ENCODE measurements around the gene TMPRSS6. TPM values are rescaled to one million over a fixed set of nuclear protein-coding genes. Genes with fewer than 3 reads are reported as not detected.

TMPRSS6 gene
- total RNA-seq, 1 experiment from 2014 or later, result not detected

DNA sequence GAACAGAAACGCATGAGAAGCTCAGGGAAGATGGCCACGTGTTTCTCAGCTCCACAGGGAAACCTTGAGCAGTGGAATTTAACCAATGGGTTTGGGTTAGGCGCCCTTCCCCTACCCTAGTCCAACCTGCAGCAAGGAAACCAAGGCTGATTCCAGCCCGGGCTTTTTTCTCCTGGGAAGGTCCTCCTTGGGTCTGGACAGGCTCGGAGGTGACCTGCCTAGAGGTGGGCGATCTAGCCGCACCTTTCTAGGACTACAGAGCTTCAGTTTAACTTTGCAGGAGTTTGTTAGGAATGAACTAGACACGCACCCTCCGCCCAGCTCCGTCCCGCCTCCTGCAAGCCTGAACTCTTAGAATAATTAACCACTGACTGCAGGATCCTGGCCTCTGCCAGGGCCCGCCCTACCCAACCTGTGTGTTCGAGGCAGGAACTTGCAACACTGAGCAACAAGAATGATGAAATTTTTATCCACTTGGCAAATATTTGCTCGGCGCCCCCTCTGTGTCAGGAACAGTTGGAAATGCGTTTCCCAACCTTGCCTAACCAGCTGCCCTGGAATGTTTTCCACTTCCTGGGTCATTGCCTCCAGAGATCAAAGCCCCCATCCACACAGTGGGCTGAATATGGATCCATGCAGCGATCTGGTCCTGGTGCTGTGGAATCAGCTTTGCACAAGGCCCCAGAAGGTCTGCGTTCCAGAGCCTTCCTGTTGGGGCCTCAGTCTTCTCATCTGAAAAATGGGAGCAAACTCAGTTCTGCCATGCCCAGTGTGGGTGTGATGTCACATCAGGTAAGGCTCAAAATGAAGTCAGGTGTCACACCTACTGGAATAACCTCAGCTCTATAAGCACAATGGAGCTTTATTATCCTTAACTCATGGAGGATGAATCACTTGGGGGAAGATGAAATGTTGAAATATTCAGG, 76.7 kb downstream of the TMPRSS6 start:
- DNase-seq (ENCODE audit: extremely low read depth, low read depth), result peak; percentile 59

DNA sequence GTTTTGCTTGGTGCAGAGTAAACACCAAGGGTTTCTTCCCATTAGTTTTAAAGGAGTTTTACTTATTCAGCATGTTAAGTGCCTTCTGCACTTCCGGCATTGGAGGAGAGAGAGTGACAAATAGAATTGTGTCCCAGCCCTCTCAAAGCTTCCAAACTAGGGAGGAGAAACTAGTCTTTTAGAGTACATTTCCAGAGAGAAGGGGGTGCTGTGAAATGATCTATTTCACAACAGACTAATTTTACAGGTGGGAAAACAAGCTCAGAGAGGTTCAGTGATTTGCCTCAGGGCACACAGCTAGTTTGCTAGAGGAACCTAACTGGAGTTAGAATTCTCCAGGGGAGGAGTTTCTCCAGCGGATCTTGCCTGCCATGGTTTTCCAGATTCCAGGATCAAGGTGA, 77.4 kb downstream of the TMPRSS6 start:
- DNase-seq (ENCODE audit: extremely low read depth, low read depth), result no peak

DNA sequence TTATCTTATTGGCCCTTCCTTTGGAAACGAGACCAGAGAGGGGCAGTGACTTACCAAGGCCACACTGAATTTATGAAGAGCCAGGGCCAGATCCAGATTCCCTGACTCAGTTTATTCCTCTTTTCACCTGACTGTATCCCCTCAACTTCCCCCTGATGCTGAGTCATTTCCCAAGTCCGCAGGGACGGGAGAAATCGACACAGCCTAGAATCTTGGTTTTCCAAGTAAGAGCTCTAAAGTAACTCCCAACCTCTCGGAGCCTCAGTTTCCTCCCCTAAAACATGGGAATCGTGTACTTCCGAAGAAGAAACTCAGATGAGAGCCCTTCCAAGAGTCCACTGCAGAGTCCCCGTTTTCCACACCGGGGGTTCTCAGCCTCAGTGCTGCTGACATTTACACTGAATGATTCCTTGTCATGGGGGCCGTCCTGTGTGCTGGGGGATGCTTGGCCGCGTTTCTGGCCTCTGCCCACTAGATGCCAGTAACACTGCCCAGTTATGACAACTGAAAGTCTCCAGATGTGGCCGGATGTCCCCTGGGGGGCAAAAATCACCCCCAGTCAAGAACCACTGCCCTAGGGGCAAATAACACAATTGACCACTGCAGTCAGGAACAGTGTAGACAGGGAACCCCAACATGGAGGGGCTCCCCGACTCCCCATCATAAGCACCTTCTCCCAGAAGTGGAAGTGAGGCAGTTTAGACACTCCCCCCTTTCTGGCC, 78.8 kb downstream of the TMPRSS6 start:
- no peak for DNase-seq (ENCODE audit: extremely low read depth, low read depth)

DNA sequence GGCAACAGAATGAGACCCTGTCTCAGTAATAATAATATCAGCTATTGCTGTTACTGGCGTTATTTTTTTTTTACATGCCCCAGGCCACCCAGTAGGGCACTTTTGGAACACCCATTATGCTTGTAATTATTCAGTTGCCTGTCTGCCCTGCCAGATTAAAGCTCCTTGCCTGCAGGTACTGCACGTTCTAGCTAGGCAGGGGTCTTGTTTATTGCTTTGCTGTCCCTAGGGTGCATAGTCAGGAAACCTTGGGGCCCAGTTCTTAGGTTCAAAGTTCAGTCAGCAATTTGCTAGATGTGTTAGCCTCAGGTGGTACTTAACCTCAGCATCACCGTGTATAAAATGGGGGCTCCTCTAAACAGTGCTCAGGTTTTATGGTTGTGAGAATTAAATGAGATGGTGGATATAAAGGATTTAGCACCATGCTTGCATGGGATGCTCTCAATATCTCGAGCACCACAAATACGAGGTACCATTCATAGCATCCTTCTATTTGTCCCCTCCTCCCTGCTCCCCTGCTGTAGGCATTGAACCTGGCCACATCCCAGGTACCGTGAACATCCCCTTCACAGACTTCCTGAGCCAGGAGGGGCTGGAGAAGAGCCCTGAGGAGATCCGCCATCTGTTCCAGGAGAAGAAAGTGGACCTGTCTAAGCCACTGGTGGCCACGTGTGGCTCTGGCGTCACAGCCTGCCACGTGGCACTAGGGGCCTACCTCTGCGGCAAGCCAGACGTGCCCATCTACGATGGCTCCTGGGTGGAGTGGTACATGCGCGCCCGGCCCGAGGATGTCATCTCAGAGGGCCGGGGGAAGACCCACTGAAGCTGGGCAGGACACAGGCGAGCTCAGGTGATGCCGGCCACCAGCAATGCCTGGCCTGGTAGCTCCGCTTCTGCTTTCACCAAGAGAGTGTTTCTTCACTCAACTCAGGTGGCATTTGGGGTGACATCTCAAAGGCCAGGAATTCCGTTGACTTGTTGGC, 80.5 kb downstream of the TMPRSS6 start:
- no peak for DNase-seq (ENCODE audit: extremely low read depth, low read depth)

DNA sequence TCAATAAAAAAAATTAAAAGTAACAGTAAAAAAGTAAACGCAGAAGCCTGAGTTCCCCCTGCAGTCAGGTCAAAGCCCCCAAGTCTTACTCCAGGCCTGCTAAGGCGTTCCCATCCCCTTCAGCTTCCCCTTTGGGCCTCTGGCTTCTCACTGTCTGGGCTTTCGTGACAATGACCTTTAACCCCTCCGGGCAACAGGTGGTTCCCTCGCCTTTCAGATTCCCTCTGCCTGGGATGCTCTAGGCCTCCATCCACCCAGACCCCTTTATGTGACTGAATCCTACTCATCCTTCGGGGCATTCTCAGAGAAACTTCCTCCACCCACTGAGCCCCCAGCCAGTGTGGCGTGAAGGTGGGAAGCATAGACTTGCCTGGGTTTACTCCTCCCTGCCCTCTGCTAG, 82.0 kb downstream of the TMPRSS6 start:
- DNase-seq (ENCODE audit: extremely low read depth, low read depth), result no peak

DNA sequence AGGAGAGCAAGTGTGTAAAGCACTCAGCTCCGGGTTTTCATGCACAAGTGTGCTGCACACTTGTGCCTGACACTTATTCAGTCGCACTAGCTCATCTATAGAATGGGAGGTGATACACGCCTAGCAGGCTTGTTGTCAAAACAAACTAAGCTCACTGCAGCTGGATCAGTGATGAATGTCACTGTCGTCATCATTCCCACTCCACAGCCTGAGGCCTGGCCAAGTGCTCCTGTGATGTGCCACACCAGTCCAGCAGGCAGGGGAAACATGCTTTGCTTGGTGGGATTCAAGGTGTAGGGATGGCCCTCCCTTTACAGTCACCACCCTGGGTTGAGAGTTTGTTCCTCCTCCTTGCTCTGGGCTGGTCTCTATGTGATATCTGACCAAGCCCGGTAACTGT, 83.2 kb downstream of the TMPRSS6 start:
- DNase-seq (ENCODE audit: extremely low read depth, low read depth), result no peak

DNA sequence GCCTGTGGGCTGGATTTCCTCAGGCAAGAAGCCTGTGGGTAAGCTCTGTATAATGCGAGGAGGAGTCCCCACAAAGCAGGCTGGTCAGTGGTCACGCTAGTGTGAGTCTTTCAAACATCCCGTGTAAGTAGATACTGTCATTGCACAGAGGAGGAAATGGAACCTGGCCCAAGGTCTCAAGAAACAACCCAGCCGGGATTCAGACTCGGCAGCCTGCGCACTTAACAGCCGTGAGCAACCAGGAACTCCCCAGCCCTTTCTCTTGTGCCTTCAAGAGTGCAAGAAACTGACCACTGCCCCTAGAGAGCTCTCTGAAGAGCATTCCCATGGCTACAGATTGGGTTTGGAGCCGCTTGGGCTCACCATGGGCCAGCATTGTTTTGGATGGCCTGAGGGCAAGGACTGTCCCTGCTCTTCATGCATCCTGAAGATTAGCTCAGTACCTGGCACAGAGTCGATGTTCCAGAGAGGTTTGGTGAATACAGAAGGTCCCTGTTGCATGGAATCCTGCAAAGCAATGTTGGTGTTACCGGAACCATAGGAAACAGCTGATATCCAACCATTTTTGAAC, 83.9 kb downstream of the TMPRSS6 start:
- no peak for DNase-seq (ENCODE audit: extremely low read depth, low read depth)

DNA sequence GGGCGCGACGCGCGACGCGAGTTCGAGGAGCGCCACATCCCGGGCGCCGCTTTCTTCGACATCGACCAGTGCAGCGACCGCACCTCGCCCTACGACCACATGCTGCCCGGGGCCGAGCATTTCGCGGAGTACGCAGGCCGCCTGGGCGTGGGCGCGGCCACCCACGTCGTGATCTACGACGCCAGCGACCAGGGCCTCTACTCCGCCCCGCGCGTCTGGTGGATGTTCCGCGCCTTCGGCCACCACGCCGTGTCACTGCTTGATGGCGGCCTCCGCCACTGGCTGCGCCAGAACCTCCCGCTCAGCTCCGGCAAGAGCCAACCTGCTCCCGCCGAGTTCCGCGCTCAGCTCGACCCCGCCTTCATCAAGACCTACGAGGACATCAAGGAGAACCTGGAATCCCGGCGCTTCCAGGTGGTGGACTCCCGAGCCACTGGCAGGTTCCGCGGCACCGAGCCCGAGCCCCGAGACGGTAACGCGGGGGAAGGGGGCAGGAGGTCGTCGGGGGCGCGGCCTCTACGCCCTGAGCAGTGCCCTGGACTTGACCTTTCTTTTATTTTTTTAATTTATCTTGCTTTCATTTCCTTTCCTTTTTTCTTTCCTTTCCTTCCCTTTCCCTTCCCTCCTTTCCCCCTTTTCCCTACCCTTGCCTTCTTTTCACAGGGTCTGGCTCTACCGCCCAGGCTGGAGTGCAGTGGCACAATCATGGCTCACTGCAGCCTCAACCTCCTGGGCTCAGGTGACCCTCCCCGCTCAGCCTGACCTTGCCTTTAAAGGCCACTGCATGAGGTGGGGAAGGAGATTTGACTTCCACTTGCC, 85.0 kb downstream of the TMPRSS6 start:
- no peak for DNase-seq (ENCODE audit: extremely low read depth, low read depth)

DNA sequence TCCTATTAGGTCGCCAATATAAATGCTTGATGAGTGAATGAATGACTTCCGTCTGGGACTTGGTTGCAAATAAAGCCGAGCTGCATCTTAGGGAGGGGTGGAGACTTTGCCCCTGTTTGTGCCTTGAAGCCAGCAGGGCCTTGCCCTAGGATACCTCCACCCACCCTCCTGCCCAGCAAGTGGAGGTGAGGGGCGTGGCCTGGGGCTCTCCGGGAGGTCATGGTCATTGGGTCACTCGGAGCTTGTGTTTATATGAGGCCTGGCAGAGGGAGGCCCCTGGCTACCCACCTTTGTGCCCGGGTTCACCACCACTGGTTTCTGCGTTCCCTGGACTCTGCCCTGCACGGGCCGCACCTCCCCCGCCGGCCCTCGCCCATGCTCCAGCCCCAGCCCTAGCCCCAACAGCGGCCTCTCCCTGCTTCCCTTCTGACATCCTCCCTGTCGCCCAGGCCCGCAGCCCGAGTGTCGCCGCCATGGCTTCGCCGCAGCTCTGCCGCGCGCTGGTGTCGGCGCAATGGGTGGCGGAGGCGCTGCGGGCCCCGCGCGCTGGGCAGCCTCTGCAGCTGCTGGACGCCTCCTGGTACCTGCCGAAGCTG, 85.7 kb downstream of the TMPRSS6 start:
- no peak for DNase-seq (ENCODE audit: extremely low read depth, low read depth)

DNA sequence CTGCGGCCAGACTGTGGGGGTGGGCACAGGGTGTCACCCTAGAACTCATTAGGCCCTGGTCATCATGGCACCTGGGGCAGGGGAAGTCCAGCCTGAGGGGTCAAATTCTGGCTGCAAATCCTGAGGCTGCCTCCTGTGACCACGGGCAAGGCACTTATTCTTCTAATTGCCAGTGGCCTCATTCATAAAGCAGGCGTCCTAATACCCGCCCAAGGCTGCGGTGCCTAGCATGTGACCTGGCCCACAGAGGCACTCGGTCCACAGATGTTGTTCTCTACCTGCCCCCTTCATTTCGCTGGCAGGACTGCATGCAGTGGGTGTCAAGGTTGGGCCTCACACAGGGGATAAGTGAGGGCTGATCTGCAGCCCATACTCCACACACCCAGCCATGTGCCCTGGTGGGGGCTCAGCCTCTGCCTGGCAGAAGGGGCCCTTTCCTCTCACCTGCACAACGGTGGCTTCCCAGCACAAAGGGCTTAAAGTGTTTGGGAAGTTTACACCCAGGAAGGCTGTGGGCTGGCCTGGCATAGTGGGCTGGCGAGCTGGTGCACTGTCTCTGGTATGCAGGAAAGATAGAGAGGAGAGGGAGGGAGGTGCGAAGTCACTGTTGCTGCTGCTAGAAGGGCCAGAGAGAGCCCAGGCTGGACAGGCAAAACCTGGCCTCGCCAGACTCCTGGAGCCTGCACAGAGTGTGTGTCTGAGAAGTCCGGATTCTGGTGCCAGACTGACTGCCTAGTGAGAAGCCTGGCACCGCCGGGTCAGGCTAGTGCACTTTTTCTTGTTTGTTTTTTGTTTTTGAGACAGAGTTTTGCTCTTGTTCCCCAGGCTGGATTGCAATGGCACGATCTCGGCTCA, 86.8 kb downstream of the TMPRSS6 start:
- no peak for DNase-seq (ENCODE audit: extremely low read depth, low read depth)

DNA sequence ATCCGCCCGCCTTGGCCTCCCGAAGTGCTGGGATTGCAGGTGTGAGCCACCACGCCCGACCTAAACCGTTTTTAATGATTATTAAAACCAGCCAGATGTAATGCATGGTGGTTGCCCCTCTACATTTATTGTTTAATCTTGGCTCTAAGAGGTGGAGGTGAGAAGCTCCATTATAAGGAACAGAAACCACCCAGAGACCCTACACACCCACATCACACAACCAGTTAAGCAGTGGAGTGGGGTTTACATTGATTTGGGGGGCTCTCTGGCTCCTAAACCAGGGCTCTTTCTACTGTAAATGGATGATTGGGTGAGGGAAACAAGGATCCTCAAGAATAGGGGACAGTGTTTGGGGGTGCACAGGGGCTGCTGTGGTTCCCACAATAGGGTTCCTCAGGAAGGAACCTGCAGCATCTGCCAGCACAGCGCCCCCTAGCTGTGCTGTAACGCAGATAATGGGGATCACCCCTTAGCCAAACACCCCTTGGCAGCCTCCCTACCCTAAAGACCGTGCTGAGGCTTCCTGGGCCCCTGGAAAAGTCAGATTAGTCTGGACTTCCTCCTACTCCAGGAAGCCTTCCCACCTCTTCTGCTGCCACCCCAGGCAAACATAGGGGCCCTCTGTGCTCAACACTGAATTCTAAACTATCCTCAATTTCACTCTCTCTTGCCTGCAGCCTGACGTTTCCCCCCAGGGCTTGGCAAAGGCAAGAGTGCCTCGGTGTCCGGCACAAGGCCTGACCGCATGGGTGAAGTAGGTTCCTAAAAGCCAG, 87.6 kb downstream of the TMPRSS6 start:
- no peak for DNase-seq (ENCODE audit: extremely low read depth, low read depth)

DNA sequence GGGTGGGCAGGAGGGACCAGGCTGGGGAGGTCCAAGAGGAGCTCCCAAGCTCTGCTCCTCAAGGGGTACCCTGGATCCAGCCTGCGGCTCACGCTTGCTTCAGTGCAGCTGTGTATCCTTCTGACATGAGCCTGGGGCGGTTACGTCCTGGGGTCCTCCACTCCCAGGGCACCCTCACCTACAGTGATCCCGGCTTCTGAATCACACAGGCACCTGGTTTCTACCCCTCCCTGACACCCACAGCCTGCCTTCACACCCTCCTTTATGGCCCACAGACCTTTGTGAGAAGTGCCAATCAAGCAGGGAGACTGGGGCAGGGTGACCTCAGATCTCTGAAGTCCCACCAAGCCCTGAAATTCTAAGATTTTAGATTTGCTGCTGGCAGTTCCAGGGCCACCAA, 88.5 kb downstream of the TMPRSS6 start:
- no peak for DNase-seq (ENCODE audit: extremely low read depth, low read depth)

DNA sequence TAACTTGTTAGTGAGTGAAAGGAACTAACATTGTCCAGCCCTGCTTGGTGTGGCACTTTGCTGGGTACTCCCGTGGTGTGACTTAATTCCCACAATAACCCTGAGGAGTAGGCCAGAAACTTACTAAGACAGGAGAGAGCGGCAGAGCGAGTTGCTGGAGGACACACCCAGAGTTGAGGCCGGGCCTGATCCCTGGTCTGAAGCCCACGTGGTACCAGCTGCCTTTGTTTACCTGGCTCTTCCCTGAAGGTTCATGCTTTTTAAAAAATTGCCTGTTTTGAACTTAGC, 89.4 kb downstream of the TMPRSS6 start:
- DNase-seq (ENCODE audit: extremely low read depth, low read depth), result no peak

DNA sequence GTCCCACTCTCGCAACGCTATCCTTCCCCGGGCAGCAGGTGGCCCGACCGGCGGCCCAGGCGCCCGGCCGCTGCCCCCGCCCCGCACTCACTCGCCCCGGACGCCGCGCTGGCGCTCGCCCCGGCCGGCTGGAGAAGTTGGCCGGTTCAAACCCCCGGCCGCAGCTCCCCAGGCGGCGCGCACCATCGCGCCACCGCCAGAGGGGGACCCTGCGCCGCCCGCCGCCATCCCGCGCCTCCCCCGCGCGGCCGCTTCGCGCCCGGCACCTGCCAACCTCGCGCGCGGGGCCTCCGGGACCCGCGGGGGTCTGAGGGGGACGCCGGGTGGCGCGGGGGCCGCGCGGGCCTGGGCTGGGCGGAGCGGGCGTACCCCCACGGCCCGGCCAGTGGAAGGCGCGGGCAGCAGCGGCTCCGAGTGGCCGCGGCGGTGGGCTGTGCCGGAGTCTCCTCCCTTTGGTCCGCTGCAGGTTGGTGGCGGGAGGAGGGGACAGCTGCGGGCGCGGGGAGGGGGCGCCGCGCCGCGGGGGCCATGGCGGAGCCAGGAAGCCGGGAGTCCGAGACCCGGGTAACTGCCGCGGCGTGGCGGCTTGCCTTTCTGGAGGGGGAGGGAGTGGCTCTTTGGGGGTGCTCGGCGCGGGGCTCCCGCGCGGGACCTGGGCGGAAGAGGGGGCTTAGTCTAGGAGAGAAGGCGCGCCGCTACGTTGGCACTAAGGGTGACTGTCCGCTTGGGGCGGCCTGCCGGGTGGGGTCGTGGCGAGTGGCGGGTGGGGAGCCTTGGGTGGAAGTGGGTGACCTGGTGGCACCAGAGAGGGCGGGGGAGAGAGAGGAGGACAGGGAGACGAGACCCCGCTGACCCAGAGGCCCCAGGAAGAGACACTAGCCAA, 90.0 kb downstream of the TMPRSS6 start, which contains the start of the genes MPST and TST:
TSS of gene MPST (plus strand) at position 434 of the 883 bp plus-strand sequence. CDS start at position 529, 95 bp downstream.
TSS of gene TST (minus strand) at position 139 of the 883 bp plus-strand sequence. CDS start 715 bp downstream, outside the sequence.
- DNase-seq (ENCODE audit: extremely low read depth, low read depth), result peak; percentile 45

DNA sequence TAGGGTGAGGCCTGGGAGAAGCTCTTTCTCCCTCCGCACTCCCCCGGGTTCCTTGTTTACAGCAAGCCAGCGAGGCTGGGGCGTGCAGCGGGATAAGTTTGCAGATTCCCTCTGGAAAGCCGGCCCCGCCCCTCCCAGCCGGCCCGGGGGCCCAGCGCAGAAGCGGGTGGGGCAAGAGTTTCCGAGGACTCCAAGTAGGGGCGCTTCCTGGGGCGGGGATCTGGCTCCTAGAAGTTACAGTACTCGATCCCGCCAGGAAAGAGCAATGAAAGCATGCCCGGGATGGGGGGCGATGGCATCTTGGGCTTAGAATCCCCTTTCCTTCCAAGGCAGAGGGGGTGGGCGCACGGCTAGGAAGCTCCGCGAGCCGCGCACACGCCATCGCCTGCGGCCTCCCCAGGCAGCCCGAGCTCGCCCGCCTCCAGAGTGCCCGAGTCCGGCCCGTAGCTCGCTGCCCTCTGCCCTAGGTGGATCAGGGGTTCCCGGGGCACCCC, 90.7 kb downstream of the TMPRSS6 start:
- DNase-seq (ENCODE audit: extremely low read depth, low read depth), result no peak
